Prostate gland (tissue), 2 donors: ENCODE data around the gene RPS24. TPM values are rescaled to one million over a fixed set of nuclear protein-coding genes. Genes with fewer than 3 reads are reported as not detected.

Experiments
- DNase-seq: peaks from one replicate; pipeline ENCODE4 v3.0.0-alpha.2; 2019; ENCODE audit warnings: low spot score
- H3K27ac ChIP-seq, 2 donors: fragments of 200-600 bp; sonication (generic); 2 replicates each; pipeline ENCODE4 v1.5.1; 2017 to 2019
- H3K27me3 ChIP-seq: fragments of 200-600 bp; sonication (generic); replicated peaks from 2 replicates; pipeline ENCODE4 v1.5.1; 2019; ENCODE audit not compliant: insufficient read depth
- H3K36me3 ChIP-seq, 2 donors: fragments of 200-600 bp; sonication (generic); 1 replicate in 1 of 2; 2 replicates in 1 of 2; pipeline versions ENCODE4 v1.5.1 to v1.8.1; 2017 to 2019
- H3K4me1 ChIP-seq: fragments of 200-600 bp; sonication (generic); replicated peaks from 2 replicates; pipeline ENCODE4 v1.5.1; 2019
- H3K4me3 ChIP-seq, 2 donors: fragments of 200-600 bp; sonication (generic); 2 replicates each; pipeline ENCODE4 v1.5.1; 2017 to 2019
- H3K9me3 ChIP-seq: fragments of 200-600 bp; sonication (generic); 2 replicates; pipeline ENCODE4 v1.5.1; 2017
- CTCF ChIP-seq, 4 experiments: fragments of 200-600 bp in 2 of 4; fragments of 450-650 bp in 2 of 4; sonication (generic) in 2 of 4; IDR thresholded peaks; 1 replicate in 3 of 4; 2 replicates in 1 of 4; pipeline ENCODE4 v1.5.1; 2016 to 2019; ENCODE audit warnings: antibody characterized with exemption in 4 of 4, mild to moderate bottlenecking in 2 of 4, moderate library complexity in 2 of 4
- POLR2A ChIP-seq: fragments of 450-650 bp; IDR thresholded peaks from one replicate; pipeline ENCODE4 v1.6.1; 2016; ENCODE audit warnings: antibody characterized with exemption, mild to moderate bottlenecking
- POLR2AphosphoS5 ChIP-seq: sonication (generic); formaldehyde crosslinking; IDR thresholded peaks from one replicate; pipeline ENCODE4 v1.6.1; 2017; ENCODE audit warnings: antibody characterized with exemption
- WGBS: methylation state at CpG from one replicate; pipeline ENCODE4 v1.1.5; 2018; 5-methylcytosine and 5-hydroxymethylcytosine counted together
- intact Hi-C: fragments of 100-400 bp; cut with DNase I; formaldehyde crosslinking; loops from one replicate; pipeline ENCODE4 v1.14.2; 2022
- total RNA-seq, 2 donors: library from RNA; depleted of rRNA; stranded (reverse); fragments of >200 nt; gene quantifications; one replicate each; pipeline ENCODE4 v1.1.0, GENCODE V29; 2016

Gene RPS24
- total RNA-seq, 2 donors from 2014 or later: 1,826 to 2,580 TPM

GRCh38 chr10:78035933-78036583 is 2.4 kb downstream of the RPS24 start:
- WGBS: 70% methylated on average over 9 of the region's 9 CpGs
- peaks cover 0 to 7% of the 10 kb centered on the region in 2 donors for H3K36me3 ChIP-seq
- no peak overlapping the region for H3K4me3 ChIP-seq
- DNase-seq: no peak
- TF ChIP-seq POLR2AphosphoS5: no peak
- H3K27ac ChIP-seq: peak overlapping the region in 1 of 2 donors; percentile 38
- H3K9me3 ChIP-seq: no peaks in the 10 kb centered on the region
- no peaks in the 10 kb centered on the region for H3K27me3 ChIP-seq
- intact Hi-C loops: no loop called here
- peaks cover 14% of the 10 kb centered on the region for H3K4me1 ChIP-seq

- Histone ChIP-seq H3K9me3 (no peaks in the 10 kb centered on the region), H3K27me3 (no peaks in the 10 kb centered on the region), H3K27ac (no peak overlapping the region), H3K36me3 (peaks cover 0 to 7% of the 10 kb centered on the region in 2 donors), H3K4me1 (peaks cover 17% of the 10 kb centered on the region), H3K4me3 (no peak overlapping the region)
- WGBS: 57% methylated on average over 2 of the region's 2 CpGs
- DNase-seq: no peak
- intact Hi-C loops: no loop called here
- TF ChIP-seq POLR2A (no peak), CTCF (IDR thresholded peaks at IDR 0.05) (no peak), POLR2AphosphoS5 (no peak)
Observed at GRCh38 chr10:78038105-78038504, 4.4 kb downstream of the RPS24 start.

DNA sequence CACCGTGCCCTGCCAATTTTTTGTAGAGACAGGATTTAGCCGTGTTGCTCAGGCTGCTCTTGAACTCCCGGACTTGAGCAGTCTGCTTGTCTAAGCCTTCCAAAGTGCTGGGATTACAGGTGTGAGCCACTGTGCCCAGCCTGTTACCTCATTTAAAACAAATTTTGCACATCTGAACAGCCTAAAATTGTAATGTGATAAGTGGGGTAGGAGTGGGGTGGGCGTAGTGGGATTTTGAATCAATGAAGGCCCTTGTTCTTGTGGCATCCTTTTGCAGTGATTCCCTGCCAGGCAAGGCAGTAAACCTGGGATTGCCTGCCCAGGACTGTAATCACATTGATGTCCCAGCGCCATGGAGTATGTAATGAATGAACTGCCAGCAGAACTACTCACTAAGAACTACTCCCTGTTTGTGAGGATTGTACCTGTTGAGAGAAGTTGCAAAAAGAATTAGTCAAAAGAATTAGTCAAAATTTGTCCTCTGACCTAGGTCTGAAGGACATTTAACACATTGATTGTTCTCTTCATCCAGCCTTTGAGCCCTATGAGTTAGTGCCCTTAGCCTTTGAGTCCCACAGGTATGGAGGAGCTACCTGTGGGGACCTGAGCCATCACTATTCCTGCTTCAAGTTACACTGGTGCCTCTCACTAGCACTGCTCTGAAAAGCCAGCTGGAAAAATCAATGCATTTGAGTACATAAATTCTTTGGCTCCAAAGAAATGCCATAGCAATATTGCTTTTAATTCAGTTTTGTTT is 5.3 kb downstream of the RPS24 start:
- H3K36me3 ChIP-seq: peaks cover 0 to 7% of the 10 kb centered on the region in 2 donors
- no peak for TF ChIP-seq POLR2AphosphoS5
- no peak for TF ChIP-seq CTCF (IDR thresholded peaks at IDR 0.05)
- TF ChIP-seq POLR2A: no peak
- peaks cover 17% of the 10 kb centered on the region for H3K4me1 ChIP-seq
- H3K4me3 ChIP-seq: no peak overlapping the region
- H3K9me3 ChIP-seq: no peaks in the 10 kb centered on the region
- intact Hi-C loops: no loop called here
- WGBS: 49% methylated on average over 5 of the region's 5 CpGs
- no peak overlapping the region for H3K27ac ChIP-seq
- no peak for DNase-seq
- no peaks in the 10 kb centered on the region for H3K27me3 ChIP-seq

DNA sequence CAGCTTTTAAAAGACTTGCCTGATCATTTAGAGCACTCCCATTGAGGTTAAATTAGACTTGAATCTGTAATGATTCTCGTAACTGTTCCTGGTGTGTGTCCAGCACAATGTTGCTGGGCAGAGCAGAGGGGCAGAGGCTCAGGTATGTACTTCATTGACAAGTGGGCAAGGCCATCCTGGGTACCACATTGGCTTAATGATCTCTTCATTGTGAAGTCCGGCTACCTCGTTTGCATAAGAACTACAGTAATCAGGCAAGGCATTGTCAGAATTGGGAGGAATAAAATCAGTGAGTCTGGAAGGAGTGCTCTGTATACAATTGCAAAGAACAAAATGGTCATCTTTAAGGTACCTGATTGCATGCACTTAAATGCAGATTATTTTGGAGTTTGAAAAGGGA is 6.1 kb downstream of the RPS24 start:
- Histone ChIP-seq H3K4me3 (no peak overlapping the region), H3K36me3 (peaks cover 0 to 7% of the 10 kb centered on the region in 2 donors), H3K4me1 (peaks cover 17% of the 10 kb centered on the region), H3K27ac (no peak overlapping the region), H3K27me3 (no peaks in the 10 kb centered on the region), H3K9me3 (no peaks in the 10 kb centered on the region)
- TF ChIP-seq POLR2A (no peak), POLR2AphosphoS5 (no peak)
- intact Hi-C loops: loop anchor here (10.0 kb wide), 2 partner anchors 615 to 1025 kb away; partner anchors contain the start of gene ZMIZ1
- no peak for DNase-seq
- 57% methylated on average over 3 of the region's 3 CpGs for WGBS

DNA sequence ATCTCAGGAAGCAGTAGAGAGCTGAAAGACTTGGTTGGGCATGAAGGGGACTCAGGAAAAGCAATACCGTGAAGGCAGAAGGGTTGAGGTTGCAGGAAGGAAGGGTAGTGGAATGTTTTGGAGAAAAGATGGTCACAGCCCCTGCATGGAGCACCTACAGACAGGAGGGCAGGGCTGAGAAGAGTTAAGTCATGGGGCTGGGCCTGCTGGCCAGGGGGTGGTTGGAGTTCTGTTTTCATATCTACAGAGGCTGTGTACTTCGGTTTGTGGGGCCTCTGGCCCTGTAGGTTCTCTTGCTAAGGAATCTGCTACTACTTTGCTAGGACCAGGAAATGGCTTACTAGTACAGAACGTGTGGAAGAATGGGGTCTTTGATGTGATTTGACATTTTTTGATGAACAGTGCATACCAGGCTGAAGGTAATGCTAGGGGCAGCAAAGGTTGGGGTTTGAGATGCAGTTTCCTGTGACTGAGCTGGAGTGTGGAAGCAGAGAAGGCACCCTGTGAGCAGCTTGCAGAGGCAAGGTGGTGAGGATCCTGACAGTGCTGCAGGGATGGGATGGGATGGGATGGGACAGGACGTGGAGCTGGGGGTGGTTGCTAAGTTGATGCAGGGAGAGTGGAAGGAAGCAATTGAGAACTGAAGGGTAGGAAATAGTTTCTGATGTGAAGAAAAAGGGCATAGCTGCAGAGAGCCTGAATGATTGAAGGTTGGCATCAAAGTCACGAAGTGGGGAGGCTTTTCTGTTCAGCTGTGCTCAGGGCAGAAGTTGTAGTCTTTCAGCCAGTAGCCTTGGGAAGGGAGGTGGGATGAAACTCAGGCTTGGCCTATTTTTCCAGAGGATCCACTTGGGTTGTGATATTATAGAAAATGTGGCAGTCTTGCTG is 7.8 kb downstream of the RPS24 start:
- Histone ChIP-seq H3K36me3 (peaks cover 0 to 4% of the 10 kb centered on the region in 2 donors), H3K27ac (peak overlapping the region in 1 of 2 donors; percentile 17), H3K27me3 (no peaks in the 10 kb centered on the region), H3K9me3 (no peaks in the 10 kb centered on the region), H3K4me1 (peaks cover 16% of the 10 kb centered on the region), H3K4me3 (no peak overlapping the region)
- WGBS: 66% methylated on average over 5 of the region's 5 CpGs
- no peak for DNase-seq
- TF ChIP-seq POLR2AphosphoS5 (no peak), POLR2A (no peak), CTCF (IDR thresholded peaks at IDR 0.05) (no peak)
- intact Hi-C loops: loop anchor here (10.0 kb wide), 2 partner anchors 613 to 1023 kb away; partner anchors contain the start of gene ZMIZ1
